GM19193 (cell line): Measurements from ENCODE around the gene FAM184B.

Experiments used
- POLR2A ChIP-seq: IDR thresholded peaks from 4 replicates; pipeline ENCODE4 v1.6.1; 2011; ENCODE audit not compliant: insufficient read depth, insufficient read length; ENCODE audit errors: extremely low read depth

FAM184B gene

DNA sequence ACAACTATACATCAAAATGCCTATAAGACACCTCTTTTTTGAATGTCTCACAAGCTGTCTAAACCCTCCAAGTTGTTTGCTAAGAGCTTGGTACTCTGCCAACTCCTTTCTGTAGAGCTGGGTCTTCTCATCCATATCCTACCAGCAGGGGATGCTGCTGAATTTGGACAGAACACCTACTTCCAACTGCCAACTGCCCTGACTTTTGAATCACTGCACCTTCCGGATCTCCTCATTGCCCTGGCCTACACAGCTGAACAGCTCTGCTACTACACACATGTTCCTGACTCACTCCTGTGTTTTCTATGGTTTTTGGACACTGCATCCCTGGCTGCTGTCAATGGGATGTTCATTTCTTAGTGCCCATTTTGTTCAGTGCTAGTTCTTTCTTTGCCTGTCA lies 18.7 kb downstream of the FAM184B start:
- TF ChIP-seq POLR2A = no peak

DNA sequence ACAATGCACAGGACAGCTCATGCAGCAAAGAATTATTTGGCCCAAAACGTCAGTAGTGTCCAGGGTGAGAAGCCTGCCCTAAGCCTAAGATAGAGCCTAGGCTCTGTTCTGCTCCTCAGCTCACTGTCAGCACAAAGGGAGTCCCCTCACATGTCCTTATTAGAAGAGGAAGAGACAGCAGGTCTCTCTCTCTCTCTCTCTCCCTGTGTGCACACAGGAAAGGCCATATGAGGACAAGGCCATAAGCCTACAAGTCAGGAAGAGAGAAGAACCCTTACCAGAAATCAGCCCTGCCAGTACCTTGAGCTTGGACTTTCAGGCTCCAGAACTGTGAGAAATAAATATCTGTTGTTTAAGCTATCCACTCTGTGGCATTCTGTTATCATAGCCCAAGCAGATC lies 20.4 kb downstream of the FAM184B start:
- TF ChIP-seq POLR2A = no peak

DNA sequence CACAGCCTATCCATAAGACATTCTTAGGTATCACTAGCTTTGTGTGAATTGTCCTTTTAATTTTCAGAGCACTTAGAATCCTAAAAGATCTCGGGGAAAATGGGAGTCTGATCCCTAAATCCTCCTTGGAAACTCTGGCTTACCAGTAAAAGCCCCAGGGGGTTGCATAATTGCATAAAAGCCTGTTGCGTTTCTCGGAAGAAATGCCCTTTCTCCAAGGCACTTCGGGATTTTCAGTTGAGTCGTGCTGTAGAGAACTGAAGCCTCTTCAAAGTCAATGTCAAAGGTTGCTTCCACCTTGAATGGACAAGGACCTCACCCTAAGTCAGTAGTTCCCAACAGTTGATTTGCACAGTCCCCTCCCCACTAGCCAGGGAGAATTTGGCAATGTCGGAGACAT lies 20.8 kb downstream of the FAM184B start:
- no peak for TF ChIP-seq POLR2A

DNA sequence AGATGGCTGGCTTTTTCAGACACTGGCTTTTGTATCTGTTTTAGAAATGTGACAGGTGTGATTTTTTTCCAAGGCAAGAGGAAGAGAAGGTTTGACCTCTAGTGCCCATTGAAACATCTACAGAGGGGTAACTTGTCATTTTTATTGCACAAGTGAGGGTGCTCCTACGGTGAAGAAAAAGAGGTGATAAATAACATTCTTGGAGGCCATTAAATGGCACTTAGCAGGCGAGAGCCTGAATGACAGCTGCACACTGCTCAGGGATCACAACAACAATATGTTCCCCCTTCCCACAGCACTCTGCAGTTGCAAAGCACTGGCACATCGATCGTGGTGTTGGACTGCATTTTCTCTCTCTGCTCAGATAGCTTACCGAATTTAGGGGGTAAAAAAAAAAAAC lies 22.9 kb downstream of the FAM184B start:
- no peak for TF ChIP-seq POLR2A

DNA sequence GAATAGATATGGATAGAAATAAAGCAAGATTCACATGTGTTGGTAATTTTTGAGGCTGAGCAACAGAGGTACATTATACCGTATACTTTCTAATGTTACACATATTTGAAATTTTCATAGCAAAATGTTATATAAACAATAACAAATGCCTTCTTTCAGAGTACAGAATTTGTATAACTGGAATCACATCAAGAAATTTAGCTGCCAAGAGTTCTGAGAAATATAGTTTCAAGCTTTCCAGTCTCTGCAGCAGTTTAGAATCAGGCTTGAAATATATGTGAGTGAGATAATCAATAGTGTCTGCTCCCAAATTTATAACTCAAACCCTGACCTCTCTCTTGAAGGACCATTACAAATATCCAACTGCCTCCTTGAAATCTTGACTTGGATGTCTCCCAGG lies 23.8 kb downstream of the FAM184B start:
- no peak for TF ChIP-seq POLR2A

DNA sequence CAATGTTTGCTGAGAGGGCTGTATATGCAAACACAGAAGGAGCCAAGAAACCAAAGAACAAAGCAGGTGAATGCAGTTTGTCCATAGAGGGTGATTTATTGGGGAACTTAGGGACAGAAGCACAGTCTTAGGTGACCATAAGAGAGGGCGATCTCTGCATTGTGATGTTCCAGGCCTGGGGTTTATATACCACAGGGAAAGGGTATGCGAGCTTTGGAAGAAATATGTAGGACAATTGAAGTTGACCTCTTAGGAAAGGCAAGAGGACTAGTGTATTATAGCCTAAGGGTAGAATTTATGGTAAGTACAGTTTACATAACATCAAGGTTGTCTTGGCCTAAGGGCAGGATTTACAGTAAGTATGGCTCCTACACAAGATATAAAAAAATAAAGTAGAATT lies 27.8 kb downstream of the FAM184B start:
- TF ChIP-seq POLR2A = no peak

DNA sequence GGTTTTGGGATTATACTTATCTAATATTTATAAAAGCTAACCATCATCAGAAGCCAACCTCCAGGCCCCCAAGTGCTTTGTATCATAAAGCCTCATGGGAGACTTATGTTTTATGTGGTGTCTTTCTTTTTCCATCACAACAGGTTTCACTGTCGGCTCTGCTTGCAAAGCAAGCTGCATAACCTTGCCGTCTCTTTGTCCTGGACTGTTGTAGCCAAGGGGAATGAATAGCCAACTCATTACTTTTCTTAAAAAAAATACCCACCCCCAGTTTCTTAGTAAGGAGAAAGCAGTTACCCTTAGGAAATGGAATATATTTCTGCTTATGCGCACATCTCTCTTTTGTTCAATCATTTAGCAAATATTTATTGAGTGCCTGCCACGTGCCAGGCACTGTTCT lies 40.7 kb downstream of the FAM184B start:
- TF ChIP-seq POLR2A = no peak

DNA sequence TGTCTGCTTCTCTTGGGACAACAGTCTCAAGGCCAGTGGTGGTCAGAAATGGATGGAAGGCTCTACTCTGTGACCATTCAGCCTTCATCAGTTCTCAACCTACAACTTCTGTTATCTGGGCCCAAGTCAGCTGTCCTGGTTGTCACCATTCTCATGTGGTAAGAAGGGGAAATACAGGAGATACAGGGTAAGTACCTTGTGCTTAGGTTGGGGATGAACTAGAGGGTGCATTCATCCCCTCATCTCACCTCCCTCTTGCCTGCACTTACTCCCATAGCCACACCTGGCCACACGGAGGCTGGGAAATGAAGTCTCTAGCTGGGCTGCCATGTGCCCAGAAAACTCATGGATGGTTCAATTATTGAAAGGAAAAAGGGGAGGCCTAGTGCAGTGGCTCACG lies 44.9 kb downstream of the FAM184B start:
- TF ChIP-seq POLR2A = no peak

DNA sequence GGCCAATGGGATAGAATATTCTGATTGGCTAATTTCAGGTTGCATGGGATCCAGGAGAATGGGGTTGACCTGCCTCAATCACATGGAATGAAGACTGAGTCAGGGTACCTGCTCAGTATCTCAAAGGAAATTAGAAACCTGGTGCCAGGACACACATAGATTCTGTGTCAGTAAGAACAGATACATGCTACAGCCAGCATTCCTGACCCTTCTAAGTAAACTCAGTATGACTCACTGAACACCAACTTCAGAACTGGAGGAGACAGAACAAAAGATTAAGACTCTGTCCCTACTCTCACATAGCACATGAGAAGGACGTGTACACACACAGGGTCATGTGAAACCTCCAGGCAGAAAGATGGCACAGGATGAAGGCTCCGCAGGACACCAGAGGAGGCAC lies 54.5 kb downstream of the FAM184B start:
- no peak for TF ChIP-seq POLR2A

DNA sequence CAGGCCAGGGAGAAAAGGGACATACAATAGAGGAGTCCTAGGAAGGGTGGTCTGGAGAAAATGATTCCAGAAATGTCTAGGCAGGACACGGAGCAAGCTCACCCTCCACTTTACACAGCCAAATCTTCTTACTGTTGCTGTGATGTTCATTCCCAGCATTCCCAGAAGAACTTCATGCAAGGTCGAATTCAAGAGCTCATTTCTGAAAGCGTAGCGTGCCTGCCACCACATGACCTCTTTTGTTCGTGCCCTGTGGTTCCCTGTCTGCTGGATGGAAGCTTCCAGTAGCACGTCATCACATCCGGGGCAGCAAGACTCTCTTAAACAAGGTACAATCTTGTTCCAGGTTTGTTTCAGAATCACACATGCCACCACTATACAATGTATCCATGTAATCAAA lies 57.8 kb downstream of the FAM184B start:
- TF ChIP-seq POLR2A = no peak

DNA sequence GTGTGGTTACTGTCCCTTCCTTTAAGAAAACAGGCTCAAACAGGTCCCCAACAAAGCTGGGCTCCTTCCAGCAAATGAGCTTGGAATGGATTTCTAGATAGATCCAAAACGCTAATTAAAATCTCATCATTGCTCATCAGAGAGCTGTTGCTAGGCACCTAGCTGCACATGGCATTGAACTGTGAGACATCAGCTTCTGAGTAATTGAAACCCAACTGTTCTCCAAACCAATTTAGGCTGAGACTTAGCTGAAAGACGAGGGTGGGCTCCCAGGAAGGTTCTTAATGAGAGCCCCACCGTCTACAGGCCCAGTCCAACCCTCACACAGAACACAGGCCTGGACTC lies 59.1 kb downstream of the FAM184B start:
- TF ChIP-seq POLR2A = no peak

DNA sequence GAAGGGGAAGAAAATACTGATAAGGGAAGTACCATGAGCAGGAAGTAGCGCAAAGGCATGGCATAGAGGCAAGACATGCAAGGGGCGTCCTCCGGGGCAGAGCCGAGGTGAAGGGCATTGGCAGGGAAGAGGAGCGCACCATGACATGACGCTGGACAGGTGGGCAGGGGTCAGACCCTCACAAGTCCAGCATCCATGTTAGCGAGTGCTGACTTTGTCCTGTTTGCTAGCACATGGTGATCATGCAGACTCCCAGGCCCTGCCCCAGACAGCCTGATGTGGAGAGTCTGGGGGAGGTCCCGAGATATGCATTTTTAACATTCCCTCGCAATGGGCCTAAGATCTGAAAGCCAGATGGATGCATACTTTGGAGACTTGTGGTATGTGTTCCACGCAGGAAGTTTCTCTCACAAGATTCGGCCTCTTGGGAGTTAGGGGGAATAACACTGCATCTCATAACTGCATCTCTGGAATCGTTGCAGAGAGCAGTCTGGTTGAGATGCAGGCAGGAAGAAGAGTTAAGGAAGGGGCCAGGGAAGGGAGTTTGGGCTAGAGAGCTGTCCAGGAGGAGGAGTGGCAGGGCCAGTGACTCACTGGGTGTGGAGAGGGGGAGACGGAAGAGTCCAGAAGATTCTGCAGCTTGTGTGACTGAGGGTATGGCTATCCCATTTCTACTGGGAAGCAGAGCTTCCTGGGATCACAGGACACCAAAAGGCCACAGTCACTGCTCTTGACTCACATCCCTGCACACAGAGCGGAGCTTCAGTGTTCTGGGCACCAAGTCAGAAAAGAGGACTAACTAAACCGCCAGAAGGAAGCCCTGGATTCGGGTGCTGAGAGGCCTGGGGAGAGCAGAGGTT lies 59.7 kb downstream of the FAM184B start:
- TF ChIP-seq POLR2A = no peak

DNA sequence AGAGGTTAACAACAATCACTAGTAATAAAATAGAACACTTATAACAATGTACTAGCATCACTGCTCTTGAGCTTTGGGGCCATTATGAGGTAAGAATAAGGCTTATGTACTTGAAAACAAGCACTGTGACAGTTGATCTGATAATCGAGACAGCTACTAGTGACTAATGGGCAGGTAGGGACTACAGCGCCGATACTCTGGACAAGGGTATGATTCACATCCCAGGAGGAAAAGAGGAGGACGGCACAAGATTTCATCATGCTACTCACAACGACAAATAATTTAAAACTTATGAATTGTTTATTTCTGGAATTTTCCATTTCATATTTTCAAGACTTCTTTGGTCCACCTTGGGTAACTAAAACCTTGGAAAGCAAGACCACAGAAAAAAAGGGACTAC lies 62.3 kb downstream of the FAM184B start:
- TF ChIP-seq POLR2A = no peak

DNA sequence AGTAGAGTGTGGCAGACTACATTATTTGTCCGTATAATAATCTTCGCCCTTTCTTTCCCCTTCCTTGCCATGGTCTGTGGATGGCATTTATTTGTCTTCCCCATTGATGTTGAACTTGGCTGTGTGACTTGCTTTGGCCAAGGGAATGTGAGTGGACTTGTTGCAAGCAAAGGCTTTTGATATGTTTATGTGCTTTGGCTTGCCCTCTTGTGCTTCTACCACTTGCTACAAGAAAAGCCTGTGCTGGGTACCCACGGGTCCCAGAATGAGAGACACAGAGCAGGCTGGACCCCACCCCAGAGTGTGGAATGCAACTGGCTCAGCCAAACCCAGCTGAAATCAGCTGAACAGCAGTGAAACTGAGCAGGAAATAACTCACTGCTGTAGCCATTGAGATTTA lies 63.0 kb downstream of the FAM184B start:
- no peak for TF ChIP-seq POLR2A

DNA sequence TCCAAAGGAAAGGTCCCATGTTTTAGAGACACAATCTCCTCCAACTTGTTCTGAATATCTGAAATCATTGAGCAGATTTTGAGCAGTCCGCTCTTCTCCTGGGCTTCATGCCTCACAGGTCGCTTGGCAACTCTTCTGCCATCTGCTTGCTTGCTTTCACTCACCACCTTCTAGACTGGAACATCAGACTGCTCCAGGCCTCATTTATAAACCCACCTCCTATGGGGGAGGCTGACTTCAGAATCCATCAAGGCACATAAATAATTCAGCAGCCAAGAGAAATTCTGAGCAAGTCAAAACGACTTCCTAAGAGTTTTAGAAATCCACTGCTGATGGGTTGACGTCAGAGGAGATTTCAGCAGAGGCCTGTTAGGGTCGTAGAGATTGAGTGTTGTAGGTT lies 64.1 kb downstream of the FAM184B start:
- TF ChIP-seq POLR2A = no peak

DNA sequence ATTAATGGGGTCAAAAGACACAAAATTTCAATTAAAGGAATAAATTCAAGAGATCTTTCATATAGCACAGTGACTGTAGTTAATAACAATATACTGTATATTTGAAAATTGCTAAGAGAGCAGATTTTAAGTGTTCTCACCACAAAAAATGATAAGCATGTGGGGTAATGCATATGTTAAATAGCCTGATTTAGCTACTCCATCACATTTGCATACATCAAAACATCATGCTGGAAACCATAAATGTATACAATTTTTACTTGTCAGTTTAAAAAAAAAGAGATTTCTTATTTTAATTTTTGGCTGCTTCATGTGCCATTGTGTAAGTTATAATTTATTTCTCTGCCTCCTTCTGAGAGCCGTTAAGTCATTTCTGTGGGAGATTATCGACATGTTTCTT lies 65.9 kb downstream of the FAM184B start:
- no peak for TF ChIP-seq POLR2A

DNA sequence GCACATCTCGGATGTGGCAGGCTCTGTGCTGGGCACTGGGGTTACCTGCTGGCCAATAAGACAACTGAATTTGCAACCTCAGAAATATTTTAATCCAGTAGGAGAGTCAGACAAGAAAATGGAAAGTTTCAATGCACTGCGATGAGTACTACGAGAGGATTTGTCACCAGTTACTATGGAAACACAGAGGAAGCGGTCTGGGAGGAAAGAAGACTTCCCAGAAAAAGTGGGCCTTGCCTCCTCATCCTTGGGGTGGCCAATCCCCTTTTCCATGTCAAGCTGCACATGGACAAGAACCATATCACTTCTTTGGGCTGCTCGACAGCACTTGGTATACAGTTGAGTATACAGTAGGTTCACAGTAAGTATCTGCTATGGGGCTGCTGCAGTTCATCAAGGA lies 67.6 kb downstream of the FAM184B start:
- no peak for TF ChIP-seq POLR2A
